ENCODE measurements around the gene DNAAF9. TPM values are rescaled to one million over a fixed set of nuclear protein-coding genes. Genes with fewer than 3 reads are reported as not detected.

DNAAF9 gene
- total and polyA plus RNA-seq, 2 of the 4 experiments (the other 2 are of a cell fraction): 7.9 to 8.2 TPM

- Histone ChIP-seq H2AK9ac (replicated peaks; ENCODE audit: low read depth, low read length, poor library complexity) (no peak overlapping the region), H3K4me3 (ENCODE audit: insufficient read depth, low read depth, low read length) (no peak overlapping the region), H3K27ac (ENCODE audit: insufficient read depth, low read length) (no peak overlapping the region), H2BK120ac (ENCODE audit: low read depth, low read length) (no peak overlapping the region), H3K14ac (replicated peaks; ENCODE audit: low read depth, low read length) (no peak overlapping the region), H4K20me1 (ENCODE audit: insufficient read depth, low read length) (no peaks in the 10 kb centered on the region), H4K5ac (ENCODE audit: low read depth, low read length) (no peak overlapping the region), H3K36me3 (ENCODE audit: control insufficient read depth, insufficient read depth, low read length) (no peaks in the 10 kb centered on the region), H2AK5ac (ENCODE audit: low read depth, low read length) (no peak overlapping the region), H3K4ac (ENCODE audit: low read depth, low read length) (no peak overlapping the region), H3K9me1 (ENCODE audit: insufficient read depth, low read length) (no peaks in the 10 kb centered on the region), H3K18ac (ENCODE audit: low read depth, low read length) (no peak overlapping the region), H3K4me1 (ENCODE audit: control insufficient read depth, insufficient read depth, low read length) (no peaks in the 10 kb centered on the region), H3K27me3 (ENCODE audit: control insufficient read depth, insufficient read depth, low read length) (peaks cover 3% of the 10 kb centered on the region; the same call in 1 of the 2 replicates), H3K9ac (ENCODE audit: low read depth, low read length) (no peak overlapping the region), H3K23ac (ENCODE audit: low read depth, low read length) (no peak overlapping the region), H3K79me1 (ENCODE audit: low read depth in 1 of 2, low read length in 2 of 2) (no peaks in the 10 kb centered on the region), H4K8ac (ENCODE audit: low read depth in 2 of 2, low read length in 2 of 2) (no peak overlapping the region), H3K4me2 (ENCODE audit: low read depth, low read length) (no peak overlapping the region), H2BK5ac (ENCODE audit: low read depth, low read length, poor library complexity, severe bottlenecking) (no peak overlapping the region), H3K9me3 (ENCODE audit: control insufficient read depth, insufficient read depth, low read length) (no peaks in the 10 kb centered on the region), H2BK20ac (ENCODE audit: low read depth, low read length) (no peak overlapping the region), H2BK15ac (ENCODE audit: low read depth, low read length) (no peak overlapping the region), H2AFZ (replicated peaks; ENCODE audit: low read length, poor library complexity) (no peak overlapping the region), H3K56ac (ENCODE audit: extremely low read depth, insufficient read depth, low read length) (no peak overlapping the region), H4K91ac (ENCODE audit: insufficient read depth, low read depth, low read length) (no peak overlapping the region)
- dilution Hi-C loops (cut with HindIII; ENCODE audit: low sequenced_read_pairs, unreplicated experiment): no loop called here
- no TSS peak for BruUV-seq (replicated peaks)
- intact Hi-C loops (cut with micrococcal nuclease): loop anchor here (5.0 kb wide), 1 partner anchor 1054 kb away; no protein-coding TSS in a partner anchor
- no peak for DNase-seq
- no CpG with 5 or more reads among the region's 5 CpGs for WGBS, 2 experiments (ENCODE audit: extremely low coverage in 2 of 2, insufficient read length in 1 of 2)
- in situ Hi-C loops (cut with MboI; ENCODE audit: low sequenced_read_pairs): no loop called here
- CTCF ChIA-PET: no interaction called here
- POLR2A ChIA-PET (ENCODE audit: unreplicated experiment): no interaction called here
- ATAC-seq (ENCODE audit: low read depth): no peak
- TF ChIP-seq RFX5 (IDR thresholded peaks at IDR 0.05; ENCODE audit: low read depth, low read length): no peak
- TF ChIP-seq RCOR1 (IDR thresholded peaks at IDR 0.05; ENCODE audit: insufficient replicate concordance, low read length): no peak
- TF ChIP-seq ELK1 (IDR thresholded peaks at IDR 0.05; ENCODE audit: borderline replicate concordance, low read depth, low read length): no peak
- TF ChIP-seq MAZ (IDR thresholded peaks at IDR 0.05; ENCODE audit: borderline replicate concordance, low read depth, low read length): no peak
- no peak for TF ChIP-seq CEBPB (IDR thresholded peaks at IDR 0.05; ENCODE audit: low read depth, low read length)
- no peak for TF ChIP-seq SMC3 (IDR thresholded peaks at IDR 0.05; ENCODE audit: low read depth, low read length)
Observed at GRCh38 chr20:3423126-3423525, 15.7 kb upstream of the DNAAF9 start.

Measured in IMR-90 (cell line).